H1 (cell line): ENCODE results near the gene PI4K2A. TPM values are rescaled to one million over a fixed set of nuclear protein-coding genes. Genes with fewer than 3 reads are reported as not detected.

Source experiments
- CTCF ChIA-PET: fragments of 300-600 bp; sonication (Branson Sonifier 250); formaldehyde crosslinking; loops from one replicate; lab custom pipeline; 2021; ENCODE audit not compliant: partially characterized antibody; lab: Charles Lee
- POLR2A ChIA-PET: fragments of 300-600 bp; sonication (Branson Sonifier 250); formaldehyde crosslinking; loops from one replicate; lab custom pipeline; 2021; ENCODE audit warnings: inconsistent platforms; ENCODE audit not compliant: partially characterized antibody; lab: Charles Lee
- DNase-seq, 2 experiments: peaks; one replicate each; pipeline versions ENCODE4 v3.0.0 to v3.0.0-alpha.2; 2010 to 2022; ENCODE audit warnings: low spot score in 2 of 2, low read depth in 1 of 2, mixed read lengths in 1 of 2
- FAIRE-seq: peaks from 2 replicates; lab custom pipeline; 2011; peaks lifted over from hg19 to GRCh38; lab: Jason Lieb, UNC
- H2AFZ ChIP-seq: 2 replicates; pipeline ENCODE4 v1.8.1; 2012; ENCODE audit warnings: low read length, inconsistent platforms
- H2AK5ac ChIP-seq: 2 replicates; pipeline ENCODE4 v1.6.1; 2013; ENCODE audit warnings: low read depth, low read length
- H2BK120ac ChIP-seq: replicated peaks from 2 replicates; pipeline ENCODE3; 2013; ENCODE audit warnings: low read depth, low read length, inconsistent platforms
- H2BK12ac ChIP-seq: 2 replicates; pipeline ENCODE4 v1.6.1; 2013; ENCODE audit warnings: low read depth, low read length
- H2BK15ac ChIP-seq: 2 replicates; pipeline ENCODE4 v1.6.1; 2013; ENCODE audit warnings: low read length
- H2BK20ac ChIP-seq: 2 replicates; pipeline ENCODE4 v1.6.1; 2013; ENCODE audit warnings: low read length
- H2BK5ac ChIP-seq: 2 replicates; pipeline ENCODE4 v1.6.1; 2013; ENCODE audit warnings: low read depth, low read length
- H3K14ac ChIP-seq: 2 replicates; pipeline ENCODE4 v1.6.1; 2013; ENCODE audit warnings: inconsistent platforms; ENCODE audit not compliant: insufficient read length
- H3K18ac ChIP-seq: 2 replicates; pipeline ENCODE4 v1.6.1; 2013; ENCODE audit warnings: low read length; ENCODE audit errors: extremely low read depth
- H3K23ac ChIP-seq: 2 replicates; pipeline ENCODE4 v1.6.1; 2013; ENCODE audit warnings: inconsistent platforms; ENCODE audit not compliant: insufficient read length
- H3K23me2 ChIP-seq: 2 replicates; pipeline ENCODE4 v1.6.1; 2013; ENCODE audit warnings: low read depth, low read length
- H3K27ac ChIP-seq: 2 replicates; pipeline ENCODE4 v1.6.1; 2011; ENCODE audit warnings: low read depth, low read length, inconsistent platforms
- H3K27me3 ChIP-seq, 4 experiments: replicated peaks in 1 of 4; 1 replicate in 1 of 4; 2 replicates in 3 of 4; pipeline versions ENCODE4 v1.6.1 to v1.8.1; 2011 to 2013; ENCODE audit warnings: low read length in 3 of 4, mild to moderate bottlenecking in 3 of 4, inconsistent platforms in 2 of 4, mixed read lengths in 2 of 4, moderate library complexity in 1 of 4; ENCODE audit not compliant: control insufficient read depth in 3 of 4, insufficient read depth in 3 of 4; ENCODE audit errors: extremely low read depth in 1 of 4
- H3K36me3 ChIP-seq, 4 experiments: 2 replicates each; pipeline versions ENCODE4 v1.6.1 to v1.8.1; 2011 to 2013; ENCODE audit warnings: mild to moderate bottlenecking in 4 of 4, low read length in 3 of 4, moderate library complexity in 2 of 4, control low read depth in 1 of 4, inconsistent platforms in 1 of 4; ENCODE audit not compliant: insufficient read depth in 4 of 4, control insufficient read depth in 2 of 4
- H3K4ac ChIP-seq: replicated peaks from 2 replicates; pipeline ENCODE3; 2013; ENCODE audit warnings: low read length, low read depth, mixed read lengths, inconsistent platforms; ENCODE audit not compliant: insufficient read length
- H3K4me1 ChIP-seq, 4 experiments: replicated peaks in 1 of 4; 1 replicate in 1 of 4; 2 replicates in 3 of 4; pipeline versions ENCODE4 v1.6.1 to v1.8.1; 2011 to 2013; ENCODE audit warnings: low read length in 3 of 4, inconsistent platforms in 2 of 4, mixed read lengths in 1 of 4; ENCODE audit not compliant: insufficient read depth in 4 of 4, control insufficient read depth in 3 of 4
- H3K4me2 ChIP-seq, 2 experiments: 2 replicates each; pipeline versions ENCODE4 v1.6.1 to v1.8.1; 2011 to 2013; ENCODE audit warnings: low read depth in 2 of 2, low read length in 2 of 2, control low read depth in 1 of 2, inconsistent platforms in 1 of 2, mild to moderate bottlenecking in 1 of 2; ENCODE audit not compliant: insufficient read depth in 1 of 2
- H3K4me3 ChIP-seq, 4 experiments: fragments of 200-600, 300-600 bp in 1 of 4; sonication (generic), shearing (Covaris generic), sonication (Bioruptor Twin) in 1 of 4; 2 replicates each; pipeline versions ENCODE4 v1.5.1 to v1.8.1; 2011 to 2016; ENCODE audit warnings: low read length in 4 of 4, low read depth in 3 of 4, control low read depth in 2 of 4, inconsistent platforms in 2 of 4, mild to moderate bottlenecking in 2 of 4, mixed read lengths in 1 of 4, moderate library complexity in 1 of 4; ENCODE audit not compliant: insufficient read depth in 2 of 4; ENCODE audit errors: extremely low read depth in 1 of 4
- H3K56ac ChIP-seq: replicated peaks from 2 replicates; pipeline ENCODE3; 2013; ENCODE audit warnings: low read depth, mild to moderate bottlenecking, mixed read lengths, low read length, inconsistent platforms; ENCODE audit not compliant: insufficient read length
- H3K79me1 ChIP-seq: 2 replicates; pipeline ENCODE4 v1.6.1; 2013; ENCODE audit warnings: low read depth, low read length, control low read depth
- H3K79me2 ChIP-seq, 2 experiments: 2 replicates each; pipeline versions ENCODE4 v1.6.1 to v1.8.1; 2012 to 2013; ENCODE audit warnings: low read length in 2 of 2, mild to moderate bottlenecking in 2 of 2, inconsistent platforms in 1 of 2; ENCODE audit not compliant: insufficient read depth in 2 of 2, control insufficient read depth in 1 of 2
- H3K9ac ChIP-seq, 4 experiments: replicated peaks in 1 of 4; 1 replicate in 1 of 4; 2 replicates in 3 of 4; pipeline versions ENCODE4 v1.6.1 to v1.8.1; 2011 to 2013; ENCODE audit warnings: low read depth in 3 of 4, low read length in 3 of 4, control low read depth in 2 of 4, mild to moderate bottlenecking in 2 of 4, moderate library complexity in 2 of 4, inconsistent platforms in 1 of 4; ENCODE audit errors: extremely low read depth in 1 of 4
- H3K9me3 ChIP-seq, 2 experiments: 2 replicates each; pipeline versions ENCODE4 v1.6.1 to v1.8.1; 2012 to 2013; ENCODE audit warnings: mild to moderate bottlenecking in 2 of 2, moderate library complexity in 2 of 2, control low read depth in 1 of 2, inconsistent platforms in 1 of 2, low read depth in 1 of 2, low read length in 1 of 2, mixed read lengths in 1 of 2; ENCODE audit not compliant: insufficient read depth in 2 of 2
- H4K20me1 ChIP-seq, 2 experiments: replicated peaks in 1 of 2; 2 replicates each; pipeline versions ENCODE3 to v1.8.1; 2011 to 2013; ENCODE audit warnings: inconsistent platforms in 2 of 2, low read length in 2 of 2, mild to moderate bottlenecking in 1 of 2; ENCODE audit not compliant: insufficient read depth in 2 of 2, control insufficient read depth in 1 of 2
- H4K5ac ChIP-seq: 2 replicates; pipeline ENCODE4 v1.6.1; 2013; ENCODE audit warnings: low read length, low read depth, mixed read lengths, inconsistent platforms; ENCODE audit not compliant: insufficient read length
- H4K8ac ChIP-seq: 2 replicates; pipeline ENCODE4 v1.8.0; 2013; ENCODE audit warnings: mild to moderate bottlenecking, moderate library complexity, low read length, inconsistent platforms; ENCODE audit not compliant: insufficient read depth; ENCODE audit errors: extremely low read depth
- H4K91ac ChIP-seq: replicated peaks from 2 replicates; pipeline ENCODE3; 2013; ENCODE audit warnings: low read length, mixed read lengths, inconsistent platforms; ENCODE audit not compliant: insufficient read length
- BACH1 ChIP-seq: IDR thresholded peaks from 2 replicates; pipeline ENCODE4 v1.6.1; 2012; ENCODE audit warnings: low read length, improper control_type of control experiment
- CBX8 ChIP-seq: fragments of 300-800, 300-1000 bp; sonication (generic); IDR thresholded peaks from 2 replicates; pipeline ENCODE4 v1.7.1; 2016; ENCODE audit warnings: low read depth, low read length, borderline replicate concordance
- CTBP2 ChIP-seq: IDR thresholded peaks from 2 replicates; pipeline ENCODE4 v1.7.0; 2011; ENCODE audit warnings: borderline replicate concordance, mild to moderate bottlenecking, moderate library complexity, mixed read lengths, low read length; ENCODE audit not compliant: insufficient read depth, insufficient read length
- GTF2F1 ChIP-seq: IDR thresholded peaks from 2 replicates; pipeline ENCODE4 v1.6.1; 2012; ENCODE audit warnings: low read depth, low read length, improper control_type of control experiment, borderline replicate concordance
- HDAC2 ChIP-seq, 2 experiments: fragments of 300-600 bp in 1 of 2; sonication (generic) in 1 of 2; IDR thresholded peaks; 2 replicates each; pipeline ENCODE4 v1.6.1; 2011 to 2012; ENCODE audit warnings: low read depth in 2 of 2, low read length in 2 of 2, mild to moderate bottlenecking in 2 of 2, moderate library complexity in 2 of 2, borderline replicate concordance in 1 of 2, inconsistent platforms in 1 of 2
- POLR2A ChIP-seq, 2 experiments: IDR thresholded peaks; 1 replicate in 1 of 2; 2 replicates in 1 of 2; pipeline ENCODE4 v1.6.1; 2011; ENCODE audit warnings: low read depth in 2 of 2, low read length in 2 of 2, mild to moderate bottlenecking in 2 of 2; ENCODE audit errors: control extremely low read depth in 1 of 2
- SP4 ChIP-seq: IDR thresholded peaks from 2 replicates; pipeline ENCODE4 v1.6.1; 2012; ENCODE audit warnings: low read length, inconsistent platforms
- SRF ChIP-seq: IDR thresholded peaks from 2 replicates; pipeline ENCODE4 v1.6.1; 2011; ENCODE audit warnings: mild to moderate bottlenecking, low read depth, low read length, moderate library complexity
- TAF7 ChIP-seq: optimal IDR thresholded peaks from 2 replicates; pipeline ENCODE3; 2011; ENCODE audit warnings: low read depth, mild to moderate bottlenecking, inconsistent platforms, low read length, moderate library complexity, borderline replicate concordance
- WGBS, 2 experiments: shearing (Covaris generic) in 1 of 2; methylation state at CpG; one replicate each; pipeline versions ENCODE4 v1.1.6 to v1.1.7; 2013 to 2015; ENCODE audit warnings: low lambda C conversion rate in 2 of 2, mixed read lengths in 2 of 2, inconsistent platforms in 1 of 2, low coverage in 1 of 2, missing lambda C conversion rate in 1 of 2; ENCODE audit not compliant: insufficient replicate concordance in 2 of 2, insufficient coverage in 1 of 2, insufficient read length in 1 of 2; ENCODE audit errors: extremely low coverage in 1 of 2, missing lambda C conversion rate in 1 of 2; 5-methylcytosine and 5-hydroxymethylcytosine counted together
- polyA plus RNA-seq, 7 experiments: library from polyadenylated mRNA; depleted of rRNA in 3 of 7; stranded (reverse) in 5 of 7; unstranded in 2 of 7; fragments of >200 nt in 5 of 7; fragments of 200-250 nt in 2 of 7; gene quantifications; 1 replicate in 5 of 7; 2 replicates in 1 of 7; 4 replicates in 1 of 7; pipeline versions ENCODE4 v1.2.1 to v1.2.3, GENCODE V29; 2011 to 2013; ENCODE audit warnings: missing spikeins in 2 of 7, mixed read lengths in 2 of 7
- total RNA-seq: library from RNA; stranded (reverse); fragmentation: NEBNext Ultra II Directional; extraction: Animal tissue kit (Norgen Biotek cat#: 25700); gene quantifications from 2 replicates; pipeline ENCODE4 v1.2.1, GENCODE V29; 2021

Gene PI4K2A
- total and polyA plus RNA-seq, 2 of the 8 experiments (the other 6 are each of a cell fraction or from before 2014, with no cell fraction given): 20.7 to 21.9 TPM

DNA sequence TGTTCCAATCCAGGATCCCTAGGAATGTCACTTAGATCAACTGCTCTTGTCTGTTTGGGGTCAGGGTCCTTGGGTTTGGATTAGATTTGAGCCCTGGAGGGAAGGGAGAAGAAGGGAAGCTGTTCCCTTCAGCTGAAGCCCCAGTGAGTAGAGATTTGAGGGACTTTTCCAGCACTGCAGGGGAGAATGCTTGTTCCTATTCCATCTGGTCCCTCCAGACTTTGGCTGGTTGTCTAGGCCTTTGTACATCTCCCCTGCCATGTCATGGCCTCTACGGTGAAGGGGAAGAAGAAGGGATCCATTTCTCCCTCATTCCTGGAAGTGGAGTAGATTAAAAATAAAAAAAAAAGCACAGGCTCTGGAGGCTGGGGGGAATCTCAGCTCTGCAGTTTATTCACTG is 39.9 kb upstream of the PI4K2A start:
- no peak overlapping the region for H3K9ac ChIP-seq
- no peak overlapping the region for H4K8ac ChIP-seq
- 100% methylated on average over 1 of the region's 1 CpG; no CpG with 5 or more reads in 1 of the 2 experiments for WGBS, 2 experiments
- ChIA-PET POLR2A (interaction anchor here (0.6 kb wide), 1 partner anchor 489 kb away, joined by 5 read pairs; no protein-coding TSS in a partner anchor), CTCF (interaction anchor here (0.6 to 4.3 kb wide), 10 partner anchors 10 to 133 kb away, joined by 3 to 24 read pairs (median 4); partner anchors contain the start of gene ANKRD2)
- H2AFZ ChIP-seq: no peak overlapping the region
- no peak overlapping the region for H4K91ac ChIP-seq
- H3K27ac ChIP-seq: no peak overlapping the region
- no peak overlapping the region for H3K56ac ChIP-seq
- H2BK5ac ChIP-seq: no peak overlapping the region
- no peak overlapping the region for H4K5ac ChIP-seq
- H3K4me3 ChIP-seq: no peak overlapping the region
- H3K14ac ChIP-seq: no peak overlapping the region
- no peak for FAIRE-seq
- H3K27me3 ChIP-seq: no peaks in the 10 kb centered on the region
- no peaks in the 10 kb centered on the region for H3K9me3 ChIP-seq
- no peaks in the 10 kb centered on the region for H3K36me3 ChIP-seq
- H2BK15ac ChIP-seq: no peak overlapping the region
- H3K23ac ChIP-seq: no peak overlapping the region
- H2BK20ac ChIP-seq: no peak overlapping the region
- H2BK120ac ChIP-seq: no peak overlapping the region
- no peak overlapping the region for H2BK12ac ChIP-seq
- no peak overlapping the region for H3K4ac ChIP-seq
- H3K79me1 ChIP-seq: no peaks in the 10 kb centered on the region
- H3K4me2 ChIP-seq: no peak overlapping the region
- no peaks in the 10 kb centered on the region for H3K79me2 ChIP-seq
- H3K18ac ChIP-seq: no peak overlapping the region
- H3K4me1 ChIP-seq: peaks cover 0 to 2% (median under 1%) of the 10 kb centered on the region in 4 experiments; a peak in 1 of 7 replicates
- H2AK5ac ChIP-seq: no peak overlapping the region
- no peak for DNase-seq
- H4K20me1 ChIP-seq: no peaks in the 10 kb centered on the region
- no peaks in the 10 kb centered on the region for H3K23me2 ChIP-seq
- TF ChIP-seq BACH1: no peak
- no peak for TF ChIP-seq SRF
- no peak for TF ChIP-seq CTBP2
- no peak for TF ChIP-seq HDAC2 (IDR thresholded peaks at IDR 0.05; ENCODE audit: borderline replicate concordance in 1 of 2, low read depth in 2 of 2, low read length in 2 of 2)
- no peak for TF ChIP-seq TAF7
- no peak for TF ChIP-seq POLR2A (IDR thresholded peaks at IDR 0.05; ENCODE audit: control extremely low read depth in 1 of 2, low read depth in 2 of 2, low read length in 2 of 2)
- TF ChIP-seq SP4: no peak
- TF ChIP-seq CBX8: no peak
- TF ChIP-seq GTF2F1: no peak
